Myocyte (in vitro differentiated cells): Measurements from ENCODE around the gene CLDN22. TPM values are rescaled to one million over a fixed set of nuclear protein-coding genes. Genes with fewer than 3 reads are reported as not detected.

Source experiments
- DNase-seq: peaks from one replicate; pipeline ENCODE4 v3.0.0-alpha.2; 2012; ENCODE audit warnings: low read depth
- total RNA-seq: library from RNA; depleted of rRNA; stranded (reverse); fragments of >200 nt; gene quantifications from 2 replicates; pipeline ENCODE4 v1.2.3, GENCODE V29; 2014

The CLDN22 gene
- total RNA-seq, 1 donor from 2014 or later = not detected

- no peak for DNase-seq
These were observed 3.2 kb upstream of the CLDN22 start for GRCh38 chr4:183323295-183323694.

GRCh38 chr4:183322326-183322725, 2.2 kb upstream of the CLDN22 start, which contains the start of gene CLDN24:
Gene CLDN24, minus strand, starts transcription at chr4:183322426. Its CDS starts 0 bp downstream, at chr4:183322426.
- DNase-seq = no peak

GRCh38 chr4:183321516-183321915, 1.4 kb upstream of the CLDN22 start:
- no peak for DNase-seq

GRCh38 chr4:183321079-183321478, 1.0 kb upstream of the CLDN22 start:
- no peak for DNase-seq

GRCh38 chr4:183318656-183319055, 1.4 kb downstream of the CLDN22 start:
- DNase-seq = no peak

GRCh38 chr4:183314806-183315205, 5.3 kb downstream of the CLDN22 start:
- DNase-seq = no peak

GRCh38 chr4:183314336-183314735, 5.7 kb downstream of the CLDN22 start:
- DNase-seq = no peak

- DNase-seq = no peak
These were observed 7.2 kb downstream of the CLDN22 start for GRCh38 chr4:183312841-183313240.

GRCh38 chr4:183306811-183307210, 13.3 kb downstream of the CLDN22 start:
- no peak for DNase-seq

GRCh38 chr4:183304538-183304937, 15.5 kb downstream of the CLDN22 start:
- DNase-seq = no peak

GRCh38 chr4:183304067-183304466, 16.0 kb downstream of the CLDN22 start:
- DNase-seq = no peak

GRCh38 chr4:183303301-183303700, 16.8 kb downstream of the CLDN22 start:
- no peak for DNase-seq

GRCh38 chr4:183300655-183301054, 19.4 kb downstream of the CLDN22 start:
- DNase-seq = no peak

GRCh38 chr4:183300070-183300469, 20.0 kb downstream of the CLDN22 start:
- no peak for DNase-seq

- no peak for DNase-seq
These were observed 20.6 kb downstream of the CLDN22 start for GRCh38 chr4:183299464-183299863.

GRCh38 chr4:183297675-183298074, 22.4 kb downstream of the CLDN22 start:
- DNase-seq = no peak

- DNase-seq = no peak
These were observed 24.4 kb downstream of the CLDN22 start for GRCh38 chr4:183295711-183296110.

- no peak for DNase-seq
These were observed 29.0 kb downstream of the CLDN22 start for GRCh38 chr4:183291070-183291469.

GRCh38 chr4:183289688-183290087, 30.4 kb downstream of the CLDN22 start:
- DNase-seq = no peak

GRCh38 chr4:183288955-183289354, 31.1 kb downstream of the CLDN22 start:
- DNase-seq = no peak

GRCh38 chr4:183287677-183288076, 32.4 kb downstream of the CLDN22 start:
- DNase-seq = no peak

GRCh38 chr4:183287309-183287659, 32.8 kb downstream of the CLDN22 start:
- DNase-seq = no peak

GRCh38 chr4:183286590-183287308, 33.3 kb downstream of the CLDN22 start:
- DNase-seq = no peak

GRCh38 chr4:183285886-183286285, 34.2 kb downstream of the CLDN22 start:
- DNase-seq = no peak
